Mesenchymal stem cell (in vitro differentiated cells and primary cell): ENCODE results near the gene DERL2.

ENCODE experiments used
- DNase-seq: peaks from one replicate; pipeline ENCODE4 v3.0.0-alpha.2; 2013
- H2AFZ ChIP-seq: one replicate; pipeline ENCODE4 v1.6.1; 2013; ENCODE audit warnings: low read depth, mild to moderate bottlenecking, control low read depth, inconsistent platforms, low read length, moderate library complexity
- H2AK5ac ChIP-seq: 2 replicates; pipeline ENCODE4 v1.6.1; 2013; ENCODE audit warnings: low read length, moderate library complexity, mild to moderate bottlenecking, inconsistent platforms; ENCODE audit not compliant: severe bottlenecking
- H2BK120ac ChIP-seq: one replicate; pipeline ENCODE4 v1.6.1; 2013; ENCODE audit warnings: low read depth, mild to moderate bottlenecking, inconsistent platforms, low read length, moderate library complexity
- H2BK12ac ChIP-seq, 2 experiments: one replicate each; pipeline ENCODE4 v1.6.1; 2013; ENCODE audit warnings: inconsistent platforms in 2 of 2, low read length in 2 of 2, mild to moderate bottlenecking in 2 of 2, moderate library complexity in 2 of 2, control low read depth in 1 of 2
- H2BK15ac ChIP-seq: one replicate; pipeline ENCODE4 v1.6.1; 2013; ENCODE audit warnings: mild to moderate bottlenecking, low read depth, inconsistent platforms; ENCODE audit not compliant: poor library complexity, severe bottlenecking
- H2BK5ac ChIP-seq: 2 replicates; pipeline ENCODE4 v1.6.1; 2013; ENCODE audit warnings: low read depth, mild to moderate bottlenecking, low read length, control low read depth, inconsistent platforms; ENCODE audit not compliant: poor library complexity, severe bottlenecking
- H3K14ac ChIP-seq, 2 experiments: one replicate each; pipeline ENCODE4 v1.6.1; 2013; ENCODE audit warnings: inconsistent platforms in 2 of 2, low read length in 2 of 2, control low read depth in 1 of 2, mild to moderate bottlenecking in 1 of 2, moderate library complexity in 1 of 2
- H3K18ac ChIP-seq, 2 experiments: one replicate each; pipeline ENCODE4 v1.6.1; 2013; ENCODE audit warnings: inconsistent platforms in 2 of 2, low read length in 2 of 2, control low read depth in 1 of 2, low read depth in 1 of 2, mild to moderate bottlenecking in 1 of 2
- H3K23ac ChIP-seq, 2 experiments: one replicate each; pipeline ENCODE4 v1.6.1; 2013; ENCODE audit warnings: inconsistent platforms in 2 of 2, low read length in 2 of 2, mild to moderate bottlenecking in 2 of 2, moderate library complexity in 2 of 2, control low read depth in 1 of 2
- H3K27ac ChIP-seq: 2 replicates; pipeline ENCODE4 v1.5.1; 2013; ENCODE audit warnings: mild to moderate bottlenecking, moderate library complexity, low read length, control low read depth, inconsistent platforms; ENCODE audit not compliant: poor library complexity, severe bottlenecking
- H3K27me3 ChIP-seq, 2 experiments: 2 replicates each; pipeline versions ENCODE4 v1.6.1 to v1.7.0; 2013; ENCODE audit warnings: low read length in 2 of 2, mild to moderate bottlenecking in 2 of 2, moderate library complexity in 2 of 2, control low read depth in 1 of 2, inconsistent platforms in 1 of 2; ENCODE audit not compliant: control insufficient read depth in 1 of 2, insufficient read depth in 1 of 2
- H3K36me3 ChIP-seq, 2 experiments: 2 replicates each; pipeline versions ENCODE4 v1.6.1 to v1.7.0; 2013; ENCODE audit warnings: low read length in 2 of 2, control low read depth in 1 of 2, inconsistent platforms in 1 of 2, low read depth in 1 of 2, mild to moderate bottlenecking in 1 of 2; ENCODE audit not compliant: insufficient read depth in 2 of 2, control insufficient read depth in 1 of 2
- H3K4ac ChIP-seq, 2 experiments: one replicate each; pipeline ENCODE4 v1.6.1; 2013; ENCODE audit warnings: inconsistent platforms in 2 of 2, low read length in 2 of 2, mild to moderate bottlenecking in 2 of 2, moderate library complexity in 2 of 2, control low read depth in 1 of 2, low read depth in 1 of 2
- H3K4me1 ChIP-seq: 2 replicates; pipeline ENCODE4 v1.6.1; 2013; ENCODE audit warnings: low read depth, low read length, control low read depth; ENCODE audit not compliant: control insufficient read depth, insufficient read depth
- H3K4me2 ChIP-seq: 2 replicates; pipeline ENCODE4 v1.6.1; 2013; ENCODE audit warnings: low read length, mild to moderate bottlenecking, inconsistent platforms; ENCODE audit not compliant: poor library complexity, severe bottlenecking
- H3K4me3 ChIP-seq, 2 experiments: 2 replicates each; pipeline versions ENCODE4 v1.5.1 to v1.7.0; 2013; ENCODE audit warnings: low read length in 2 of 2, mild to moderate bottlenecking in 2 of 2, control low read depth in 1 of 2, low read depth in 1 of 2; ENCODE audit not compliant: insufficient read depth in 1 of 2
- H3K79me1 ChIP-seq: replicated peaks from 2 replicates; pipeline ENCODE4 v1.6.1; 2013; ENCODE audit warnings: mild to moderate bottlenecking, control low read depth, low read length, inconsistent platforms; ENCODE audit not compliant: poor library complexity, severe bottlenecking
- H3K9ac ChIP-seq: 2 replicates; pipeline ENCODE4 v1.7.0; 2013; ENCODE audit warnings: mild to moderate bottlenecking, low read length, moderate library complexity
- H3K9me3 ChIP-seq: 2 replicates; pipeline ENCODE4 v1.7.0; 2013; ENCODE audit warnings: mild to moderate bottlenecking, low read length; ENCODE audit not compliant: control insufficient read depth
- H4K8ac ChIP-seq: one replicate; pipeline ENCODE4 v1.6.1; 2013; ENCODE audit warnings: inconsistent platforms, mild to moderate bottlenecking, low read length, moderate library complexity
- H4K91ac ChIP-seq: one replicate; pipeline ENCODE4 v1.6.1; 2013; ENCODE audit warnings: mild to moderate bottlenecking, low read length, inconsistent platforms
- WGBS: methylation state at CpG from one replicate; pipeline ENCODE4 v1.1.7; 2013; ENCODE audit warnings: mixed read lengths; 5-methylcytosine and 5-hydroxymethylcytosine counted together

The DERL2 gene

GRCh38 chr17:5526821-5527598 lies 41.0 kb upstream of the DERL2 start:
- peak overlapping the region; percentile 81 to 91 for H3K18ac ChIP-seq
- peak overlapping the region; percentile 85 for H2BK5ac ChIP-seq
- peak overlapping the region; percentile 93 to 96 for H3K4ac ChIP-seq
- H3K23ac ChIP-seq = no peak overlapping the region
- H4K8ac ChIP-seq = peak overlapping the region; percentile 87
- 44% methylated on average over 14 of the region's 14 CpGs for WGBS
- no peak overlapping the region for H3K4me2 ChIP-seq
- H2AFZ ChIP-seq = no peak overlapping the region
- no peaks in the 10 kb centered on the region for H3K9me3 ChIP-seq
- H3K14ac ChIP-seq = peak overlapping the region in 1 of 2 experiments; percentile 44
- H2BK15ac ChIP-seq = peak overlapping the region; percentile 39
- peak overlapping the region; percentile 35 for H2BK120ac ChIP-seq
- H2BK12ac ChIP-seq = peak overlapping the region; percentile 94 to 99
- H3K27ac ChIP-seq = peak overlapping the region; percentile 96
- DNase-seq = peak; percentile 99
- no peaks in the 10 kb centered on the region for H3K27me3 ChIP-seq
- no peaks in the 10 kb centered on the region for H3K79me1 ChIP-seq
- peak overlapping the region; percentile 84 for H4K91ac ChIP-seq
- peak overlapping the region in 1 of 2 experiments; percentile 10 for H3K4me3 ChIP-seq
- peaks cover 0 to 75% of the 10 kb centered on the region in 2 experiments for H3K36me3 ChIP-seq
- peak overlapping the region; percentile 70 for H3K9ac ChIP-seq
- peaks cover 18% of the 10 kb centered on the region for H3K4me1 ChIP-seq
- H2AK5ac ChIP-seq = peak overlapping the region; percentile 55

- 86% methylated on average over 5 of the region's 5 CpGs for WGBS
- no peak overlapping the region for H3K18ac ChIP-seq
- no peaks in the 10 kb centered on the region for H3K27me3 ChIP-seq
- H3K4me3 ChIP-seq = no peak overlapping the region
- H3K27ac ChIP-seq = no peak overlapping the region
- peak overlapping the region; percentile 35 for H2AK5ac ChIP-seq
- no peak overlapping the region for H4K8ac ChIP-seq
- no peak overlapping the region for H2BK15ac ChIP-seq
- peaks cover 15% of the 10 kb centered on the region for H3K4me1 ChIP-seq
- no peak overlapping the region for H3K4me2 ChIP-seq
- no peak overlapping the region for H2AFZ ChIP-seq
- H3K9me3 ChIP-seq = no peaks in the 10 kb centered on the region
- no peak overlapping the region for H2BK12ac ChIP-seq
- H3K23ac ChIP-seq = no peak overlapping the region
- H3K4ac ChIP-seq = no peak overlapping the region
- no peak overlapping the region for H2BK120ac ChIP-seq
- no peak overlapping the region for H4K91ac ChIP-seq
- H3K79me1 ChIP-seq = no peaks in the 10 kb centered on the region
- no peak overlapping the region for H3K14ac ChIP-seq
- H3K9ac ChIP-seq = no peak overlapping the region
- peaks cover 0 to 65% of the 10 kb centered on the region in 2 experiments for H3K36me3 ChIP-seq
- no peak overlapping the region for H2BK5ac ChIP-seq
- DNase-seq = no peak
Observed at GRCh38 chr17:5523249-5523648, 37.3 kb upstream of the DERL2 start.

GRCh38 chr17:5522476-5522875 lies 36.5 kb upstream of the DERL2 start:
- 100% methylated on average over 1 of the region's 1 CpG for WGBS
- no peak overlapping the region for H3K18ac ChIP-seq

GRCh38 chr17:5516060-5516792 lies 30.2 kb upstream of the DERL2 start:
- WGBS = 2% methylated on average over 4 of the region's 5 CpGs
- Histone ChIP-seq H4K8ac (peak overlapping the region; percentile 78), H3K9me3 (no peaks in the 10 kb centered on the region), H3K4me2 (no peak overlapping the region), H3K9ac (peak overlapping the region; percentile 62), H3K4me1 (peaks cover 8% of the 10 kb centered on the region), H3K18ac (peak overlapping the region in 1 of 2 experiments; percentile 74), H2BK12ac (peak overlapping the region in 1 of 2 experiments; percentile 21), H3K4ac (no peak overlapping the region), H2AK5ac (peak overlapping the region; percentile 94), H2BK5ac (peak overlapping the region; percentile 5), H2BK120ac (no peak overlapping the region), H3K79me1 (no peaks in the 10 kb centered on the region), H2AFZ (no peak overlapping the region), H3K23ac (no peak overlapping the region), H3K27me3 (no peaks in the 10 kb centered on the region), H3K36me3 (peaks cover 0 to 50% of the 10 kb centered on the region in 2 experiments), H3K4me3 (no peak overlapping the region), H2BK15ac (no peak overlapping the region), H4K91ac (no peak overlapping the region), H3K27ac (peak overlapping the region; percentile 95), H3K14ac (no peak overlapping the region)
- DNase-seq = peak; percentile 98

More at GRCh38 chr17:5522476-5522875, 36.5 kb upstream of the DERL2 start:
- Histone ChIP-seq H2BK15ac (no peak overlapping the region), H3K4me3 (no peak overlapping the region), H3K14ac (no peak overlapping the region), H2BK120ac (no peak overlapping the region), H2BK12ac (no peak overlapping the region), H3K36me3 (peaks cover 0 to 64% of the 10 kb centered on the region in 2 experiments), H2AFZ (no peak overlapping the region), H3K79me1 (no peaks in the 10 kb centered on the region), H3K4me1 (peaks cover 11% of the 10 kb centered on the region), H3K4me2 (no peak overlapping the region), H4K8ac (no peak overlapping the region), H3K4ac (no peak overlapping the region), H2AK5ac (peak overlapping the region; percentile 37), H4K91ac (no peak overlapping the region), H3K9ac (no peak overlapping the region), H3K23ac (no peak overlapping the region), H3K9me3 (no peaks in the 10 kb centered on the region), H2BK5ac (peak overlapping the region; percentile 39), H3K27me3 (no peaks in the 10 kb centered on the region), H3K27ac (no peak overlapping the region)
- DNase-seq = no peak
